Testis (tissue), 3 donors: Measurements from ENCODE around the gene C1orf198. TPM values are rescaled to one million over a fixed set of nuclear protein-coding genes. Genes with fewer than 3 reads are reported as not detected.

Source experiments
- DNase-seq: peaks from one replicate; pipeline ENCODE4 v3.0.0-alpha.2; 2019
- H3K27ac ChIP-seq, 2 donors: fragments of 200-600 bp; sonication (generic); one replicate each; pipeline ENCODE4 v1.5.1; 2019
- H3K27me3 ChIP-seq: fragments of 200-600 bp; sonication (generic); one replicate; pipeline ENCODE4 v1.5.1; 2019
- H3K36me3 ChIP-seq: fragments of 200-600 bp; sonication (generic); one replicate; pipeline ENCODE4 v1.5.1; 2017; ENCODE audit warnings: low read depth; ENCODE audit errors: missing control alignments
- H3K4me1 ChIP-seq: fragments of 200-600 bp; sonication (generic); one replicate; pipeline ENCODE4 v1.5.1; 2019
- H3K4me3 ChIP-seq, 2 donors: fragments of 200-600 bp; sonication (generic); one replicate each; pipeline ENCODE4 v1.5.1; 2017 to 2019
- H3K9me3 ChIP-seq: fragments of 200-600 bp; sonication (generic); one replicate; pipeline ENCODE4 v1.5.1; 2017
- POLR2A ChIP-seq: fragments of 450-650 bp; IDR thresholded peaks from one replicate; pipeline ENCODE4 v1.6.1; 2017; ENCODE audit warnings: antibody characterized with exemption, mild to moderate bottlenecking, moderate library complexity
- WGBS, 2 donors: methylation state at CpG; one replicate each; pipeline ENCODE4 v1.1.5; 2018; 5-methylcytosine and 5-hydroxymethylcytosine counted together
- intact Hi-C: fragments of 100-400 bp; cut with DNase I; formaldehyde crosslinking; loops from one replicate; pipeline ENCODE4 v1.15.1; 2023; ENCODE audit warnings: low total_unique reads
- polyA plus RNA-seq: library from polyadenylated mRNA; stranded (reverse); fragments of 350-450 nt; fragmentation: Illumina TruSeq; extraction: RNeasy Lipid Tissue Mini Kit (QIAGEN cat#74804); gene quantifications from one replicate; pipeline ENCODE4 v1.2.3, GENCODE V29; 2014; ENCODE audit warnings: low read depth, low replicate concordance; ENCODE audit not compliant: insufficient read depth
- total RNA-seq, 2 donors: library from RNA; depleted of rRNA; stranded (reverse); fragments of >200 nt; gene quantifications; one replicate each; pipeline ENCODE4 v1.2.3, GENCODE V29; 2016
- TF ChIP-seq, protein P1 (sequence below), 3 experiments: fragments of 450-650 bp in 2 of 3; fragments of 200-600 bp in 1 of 3; sonication (generic) in 1 of 3; IDR thresholded peaks; one replicate each; pipeline ENCODE4 v1.5.1; 2016 to 2019; ENCODE audit warnings: antibody characterized with exemption in 3 of 3, mild to moderate bottlenecking in 2 of 3, moderate library complexity in 1 of 3

The C1orf198 gene
- total and polyA plus RNA-seq, 3 donors from 2014 or later, result 14.6 to 26.6 (median 20.2) TPM

DNA sequence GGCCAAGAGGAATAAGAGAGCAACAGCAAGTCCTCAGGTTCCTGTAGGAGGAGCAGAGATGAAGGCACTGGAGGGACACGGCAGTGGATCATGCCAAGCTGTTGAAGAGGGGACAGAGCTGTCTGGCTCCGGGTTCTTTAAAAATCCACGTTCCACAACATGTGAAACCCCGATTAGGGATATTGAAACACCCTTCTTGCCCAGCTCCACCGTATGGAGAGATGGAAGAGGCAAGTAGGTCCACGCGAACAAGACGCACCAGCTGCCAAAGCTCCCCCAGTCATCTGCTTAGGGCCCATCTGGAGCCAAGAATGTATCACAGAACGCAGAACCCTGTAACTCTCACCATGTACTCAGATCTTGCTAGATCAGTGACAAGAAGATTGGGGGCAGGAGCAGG, 3.9 kb downstream of the C1orf198 start:
- Histone ChIP-seq H3K4me1 (peaks cover 21% of the 10 kb centered on the region), H3K36me3 (no peaks in the 10 kb centered on the region), H3K27ac (no peak overlapping the region), H3K9me3 (no peaks in the 10 kb centered on the region), H3K4me3 (no peak overlapping the region), H3K27me3 (no peaks in the 10 kb centered on the region)
- intact Hi-C loops, result no loop called here
- no peak for DNase-seq
- no peak for TF ChIP-seq POLR2A
- TF ChIP-seq, protein P1, sequence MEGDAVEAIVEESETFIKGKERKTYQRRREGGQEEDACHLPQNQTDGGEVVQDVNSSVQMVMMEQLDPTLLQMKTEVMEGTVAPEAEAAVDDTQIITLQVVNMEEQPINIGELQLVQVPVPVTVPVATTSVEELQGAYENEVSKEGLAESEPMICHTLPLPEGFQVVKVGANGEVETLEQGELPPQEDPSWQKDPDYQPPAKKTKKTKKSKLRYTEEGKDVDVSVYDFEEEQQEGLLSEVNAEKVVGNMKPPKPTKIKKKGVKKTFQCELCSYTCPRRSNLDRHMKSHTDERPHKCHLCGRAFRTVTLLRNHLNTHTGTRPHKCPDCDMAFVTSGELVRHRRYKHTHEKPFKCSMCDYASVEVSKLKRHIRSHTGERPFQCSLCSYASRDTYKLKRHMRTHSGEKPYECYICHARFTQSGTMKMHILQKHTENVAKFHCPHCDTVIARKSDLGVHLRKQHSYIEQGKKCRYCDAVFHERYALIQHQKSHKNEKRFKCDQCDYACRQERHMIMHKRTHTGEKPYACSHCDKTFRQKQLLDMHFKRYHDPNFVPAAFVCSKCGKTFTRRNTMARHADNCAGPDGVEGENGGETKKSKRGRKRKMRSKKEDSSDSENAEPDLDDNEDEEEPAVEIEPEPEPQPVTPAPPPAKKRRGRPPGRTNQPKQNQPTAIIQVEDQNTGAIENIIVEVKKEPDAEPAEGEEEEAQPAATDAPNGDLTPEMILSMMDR (IDR thresholded peaks at IDR 0.05), result no peak
- 83 to 88% methylated on average over 9 of the region's 9 CpGs for WGBS, 2 donors

DNA sequence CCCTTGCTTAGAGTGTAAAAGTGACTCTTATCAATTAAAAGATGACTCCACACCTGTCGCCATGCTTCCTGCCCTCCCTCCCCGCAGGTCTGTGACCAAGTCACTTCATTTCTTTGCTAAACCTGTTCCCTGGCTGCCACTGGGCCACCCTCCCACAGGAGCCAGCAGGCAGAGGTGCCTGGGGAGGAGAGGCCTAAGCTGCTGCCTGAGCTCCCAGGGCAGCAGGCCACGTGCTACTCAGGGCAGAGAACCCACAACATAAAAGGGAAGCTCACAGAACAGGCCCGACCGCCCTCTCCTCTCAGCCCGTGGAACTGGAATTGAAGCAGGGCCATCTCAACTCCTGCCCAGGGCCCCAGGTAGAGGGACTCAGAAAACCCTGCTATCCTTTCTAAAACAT, 4.9 kb downstream of the C1orf198 start:
- 76 to 86% methylated on average over 6 of the region's 6 CpGs for WGBS, 2 donors
- Histone ChIP-seq H3K4me3 (no peak overlapping the region), H3K4me1 (peaks cover 25% of the 10 kb centered on the region), H3K36me3 (no peaks in the 10 kb centered on the region), H3K9me3 (no peaks in the 10 kb centered on the region), H3K27me3 (no peaks in the 10 kb centered on the region), H3K27ac (no peak overlapping the region)
- no peak for TF ChIP-seq POLR2A
- TF ChIP-seq, protein P1 (IDR thresholded peaks at IDR 0.05), result no peak
- intact Hi-C loops, result no loop called here
- DNase-seq, result no peak

DNA sequence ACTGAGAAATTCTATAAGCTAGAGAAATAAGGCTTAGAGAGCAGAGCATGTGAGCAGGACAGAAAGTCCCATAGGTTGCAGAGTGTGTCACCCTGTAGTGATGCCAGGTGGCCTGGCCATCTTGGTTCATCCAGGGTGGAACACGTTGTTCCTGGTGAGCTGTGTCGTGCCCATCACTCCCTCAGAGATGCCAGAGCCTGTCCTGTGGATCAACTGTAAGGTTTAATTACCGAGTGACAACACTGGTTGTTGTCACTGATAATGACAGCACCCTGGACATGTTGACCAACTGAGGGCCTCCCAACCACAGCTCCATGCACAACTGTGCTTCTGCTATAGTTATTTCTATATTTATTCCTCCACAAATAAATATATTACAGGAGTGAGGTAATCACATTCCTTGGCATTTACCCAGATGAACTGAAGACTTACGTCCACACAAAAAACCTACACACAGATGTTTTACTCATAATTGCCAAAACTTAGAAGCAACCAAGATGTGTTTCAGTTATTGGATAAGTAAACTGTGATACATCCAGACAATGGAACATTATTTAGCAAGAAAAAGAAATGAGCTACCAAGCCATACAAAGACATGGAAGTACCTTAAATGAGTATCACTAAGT, 6.2 kb downstream of the C1orf198 start:
- intact Hi-C loops, result no loop called here
- DNase-seq, result no peak
- Histone ChIP-seq H3K4me1 (peaks cover 19% of the 10 kb centered on the region), H3K27me3 (no peaks in the 10 kb centered on the region), H3K27ac (no peak overlapping the region), H3K36me3 (no peaks in the 10 kb centered on the region), H3K4me3 (no peak overlapping the region), H3K9me3 (no peaks in the 10 kb centered on the region)
- TF ChIP-seq, protein P1 (IDR thresholded peaks at IDR 0.05), result no peak
- TF ChIP-seq POLR2A, result no peak
- WGBS, 2 donors, result 67 to 79% methylated on average over 4 of the region's 4 CpGs

DNA sequence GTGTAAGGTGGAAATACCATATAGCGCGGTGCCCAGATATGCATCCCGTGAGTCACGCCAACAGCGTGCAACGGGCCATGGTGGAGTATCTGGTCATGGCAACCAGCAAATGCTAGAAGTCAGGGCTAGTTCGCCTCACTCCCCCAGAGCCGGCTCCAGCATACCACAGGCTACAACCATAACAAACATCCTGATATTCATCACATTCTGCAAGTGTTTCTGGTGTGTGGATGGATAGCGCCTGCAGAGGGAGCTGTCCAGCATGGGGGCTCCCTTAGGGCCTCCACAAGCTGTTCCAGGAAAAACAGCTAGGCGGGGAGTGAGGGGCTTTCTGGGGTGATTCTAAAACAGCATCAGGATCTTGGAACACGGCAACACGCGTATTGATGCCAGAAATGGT, 6.8 kb downstream of the C1orf198 start:
- TF ChIP-seq POLR2A, result no peak
- TF ChIP-seq, protein P1 (IDR thresholded peaks at IDR 0.05), result no peak
- H3K9me3 ChIP-seq, result no peaks in the 10 kb centered on the region
- intact Hi-C loops, result no loop called here
- WGBS, 2 donors, result 95% methylated on average over 11 to 13 of the region's 13 CpGs
- H3K27ac ChIP-seq, result no peak overlapping the region
- H3K27me3 ChIP-seq, result no peaks in the 10 kb centered on the region
- no peaks in the 10 kb centered on the region for H3K36me3 ChIP-seq
- peaks cover 14% of the 10 kb centered on the region for H3K4me1 ChIP-seq
- no peak overlapping the region for H3K4me3 ChIP-seq
- DNase-seq, result no peak
